SKM-1 (cell line): ENCODE measurements around the gene SLC6A20.
A peak's percentile ranks its signal among the peaks of the same experiment; 100 is the strongest.

ENCODE experiments used
- DNase-seq: peaks from one replicate; lab custom pipeline; 2025; ENCODE audit not compliant: unreplicated experiment; lab: John Stamatoyannopoulos, UW

The SLC6A20 gene

DNA sequence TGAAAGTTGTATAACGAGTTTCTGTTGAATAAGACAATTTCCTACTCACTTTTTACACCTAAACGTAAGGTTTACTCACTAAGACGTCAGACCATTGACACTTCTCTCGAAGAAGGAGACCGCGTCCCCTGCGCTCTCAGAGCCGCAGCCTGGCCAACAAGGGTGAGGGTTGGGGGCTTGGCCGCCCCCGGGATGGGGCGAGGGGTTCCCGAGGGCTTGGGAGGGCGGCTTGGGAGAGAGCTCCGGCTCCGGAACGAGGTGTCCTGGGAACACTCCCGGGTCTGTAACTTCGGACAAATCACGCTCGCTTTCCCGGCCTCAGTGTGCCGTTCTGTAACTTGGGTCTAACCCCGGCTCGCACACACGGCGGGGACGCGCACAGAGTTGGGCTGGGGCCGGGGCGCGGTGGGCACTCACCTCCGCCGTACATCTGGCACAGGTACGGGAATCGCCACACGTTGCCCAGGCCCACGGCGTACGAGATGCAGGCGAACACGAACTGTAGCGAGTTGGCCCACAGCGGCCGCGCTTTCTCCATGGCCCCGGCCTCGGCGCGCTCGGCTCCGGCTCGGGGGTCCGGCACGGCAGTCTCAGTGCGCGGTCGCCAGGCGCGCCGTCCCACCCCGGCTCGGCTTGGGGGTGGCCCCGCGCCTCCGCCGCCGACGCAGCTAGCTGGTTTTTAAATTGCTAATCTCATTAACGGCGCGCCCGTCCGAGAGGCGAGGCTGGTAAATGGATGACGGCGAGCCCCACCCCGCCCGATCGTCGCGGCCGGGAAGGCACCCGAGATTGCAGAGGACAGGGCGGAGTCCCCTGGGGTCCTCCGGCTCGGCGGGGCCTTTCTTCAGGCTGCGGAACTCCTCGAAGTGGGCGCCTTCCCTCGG is at the start of gene SLC6A20:
TSS of gene SLC6A20 (minus strand) at position 655 of the 884 bp plus-strand sequence. CDS start at position 538, 117 bp downstream.
- DNase-seq, result no peak

DNA sequence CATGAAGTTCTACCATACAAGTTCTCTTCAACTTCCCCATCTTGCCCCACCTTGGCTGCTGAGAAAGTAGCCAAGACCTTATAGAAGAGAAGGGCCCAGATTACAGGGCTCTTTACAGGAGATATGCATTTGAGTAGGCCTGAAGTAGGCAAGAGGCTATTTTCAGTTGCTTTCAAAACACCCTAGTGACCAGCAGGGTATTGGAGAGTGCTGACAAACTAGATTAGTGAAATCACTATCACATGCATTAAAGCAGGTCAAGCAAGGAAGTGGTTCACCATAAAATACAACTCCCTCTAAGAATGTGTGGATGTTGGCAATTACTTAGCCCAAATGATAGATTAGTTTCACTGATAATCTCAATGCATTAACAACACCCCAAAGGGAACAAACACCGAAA is 48.3 kb upstream of the SLC6A20 start:
- no peak for DNase-seq

- DNase-seq, result no peak
These were observed 46.7 kb upstream of the SLC6A20 start for GRCh38 chr3:45842851-45843625.

GRCh38 chr3:45841757-45842491 is 45.6 kb upstream of the SLC6A20 start, which contains the start of gene LZTFL1:
Gene LZTFL1, minus strand, starts transcription at chr3:45842119. Its CDS starts 128 bp downstream, at chr3:45841991.
- peak; percentile 96 for DNase-seq

GRCh38 chr3:45841420-45841756 is 45.1 kb upstream of the SLC6A20 start:
- peak; percentile 13 for DNase-seq

- no peak for DNase-seq
These were observed 42.1 kb upstream of the SLC6A20 start for GRCh38 chr3:45838466-45838865.

- no peak for DNase-seq
These were observed 36.4 kb upstream of the SLC6A20 start for GRCh38 chr3:45832699-45833098.

DNA sequence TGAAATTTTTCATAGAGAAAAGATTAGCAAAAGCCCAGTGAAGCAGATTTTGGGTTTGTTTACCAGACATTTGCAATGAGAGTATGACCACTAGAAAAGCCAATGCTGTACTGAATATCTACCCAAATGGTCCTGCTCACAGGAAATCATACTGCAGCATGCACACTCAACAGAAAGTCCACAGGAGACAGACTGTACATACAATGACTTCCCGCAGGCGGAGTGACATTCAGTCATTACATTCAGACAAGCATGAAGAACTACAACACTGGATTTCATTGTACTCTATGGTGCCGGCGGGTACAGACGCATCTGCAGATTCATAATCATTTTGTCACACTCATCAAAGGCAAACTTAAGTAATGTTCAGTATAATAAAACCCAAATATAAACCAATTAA is 33.8 kb upstream of the SLC6A20 start:
- DNase-seq, result no peak

DNA sequence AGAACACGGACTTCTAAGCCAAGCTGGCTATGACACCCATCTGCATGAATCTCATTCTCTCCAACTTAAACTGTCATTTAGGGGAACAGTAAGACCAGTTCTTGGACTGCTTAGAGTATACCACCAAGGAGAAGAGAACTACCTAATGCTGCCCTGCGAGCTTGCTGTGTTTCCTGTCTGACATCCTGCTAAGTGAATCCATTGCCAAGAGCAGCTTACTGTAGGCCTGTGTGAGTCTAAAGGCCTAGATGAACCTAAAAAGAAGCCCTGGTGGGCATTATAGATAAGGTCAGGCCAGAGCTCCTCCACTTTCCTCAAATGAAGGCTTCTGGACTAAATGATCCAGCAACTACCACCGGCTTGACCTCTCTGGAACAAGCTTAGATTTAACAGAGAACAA is 30.6 kb upstream of the SLC6A20 start:
- DNase-seq, result no peak

DNA sequence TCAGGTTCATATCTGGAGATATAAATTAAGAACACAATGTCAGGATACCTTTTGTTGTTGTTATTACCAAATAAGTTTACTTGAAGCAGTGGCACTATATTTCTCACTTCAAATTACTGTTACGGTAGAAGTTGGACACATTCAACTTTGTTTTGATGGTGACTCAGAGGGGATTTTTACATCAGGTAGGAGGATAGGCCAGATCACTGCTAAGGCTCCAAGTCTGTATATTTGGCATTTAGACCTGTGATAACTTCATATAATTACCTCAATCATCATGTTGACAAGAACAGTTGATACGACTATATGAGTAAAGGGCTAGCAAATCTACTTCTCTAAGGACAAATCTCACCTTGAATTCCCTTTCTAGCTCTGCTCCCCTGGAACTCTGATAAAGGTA is 30.0 kb upstream of the SLC6A20 start:
- DNase-seq, result no peak

GRCh38 chr3:45821127-45821526 is 24.8 kb upstream of the SLC6A20 start:
- DNase-seq, result no peak

DNA sequence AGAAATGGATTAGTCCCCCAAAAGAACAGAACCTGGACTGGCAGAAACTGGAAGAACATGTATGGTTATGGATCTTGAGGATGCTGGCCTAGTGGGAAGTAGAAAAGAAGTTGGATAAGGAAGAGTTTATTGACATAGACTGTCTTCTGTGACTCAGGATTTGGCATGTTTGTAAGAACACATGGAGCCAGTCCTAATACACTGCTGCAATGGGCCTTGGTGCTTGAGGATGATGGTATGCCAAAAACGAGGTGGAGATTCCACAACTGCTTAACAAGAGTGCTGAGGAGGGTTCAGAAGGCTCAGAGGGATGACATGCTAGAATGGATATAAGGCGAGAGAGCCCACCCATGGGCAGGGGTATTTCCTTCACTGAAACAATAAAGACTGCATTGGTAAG is 23.2 kb upstream of the SLC6A20 start:
- DNase-seq, result no peak

- DNase-seq, result no peak
These were observed 21.6 kb upstream of the SLC6A20 start for GRCh38 chr3:45817831-45818522.

- no peak for DNase-seq
These were observed 20.2 kb upstream of the SLC6A20 start for GRCh38 chr3:45816544-45816943.

GRCh38 chr3:45814322-45814721 is 18.0 kb upstream of the SLC6A20 start:
- no peak for DNase-seq

- DNase-seq, result no peak
These were observed 11.6 kb upstream of the SLC6A20 start for GRCh38 chr3:45807681-45808540.

DNA sequence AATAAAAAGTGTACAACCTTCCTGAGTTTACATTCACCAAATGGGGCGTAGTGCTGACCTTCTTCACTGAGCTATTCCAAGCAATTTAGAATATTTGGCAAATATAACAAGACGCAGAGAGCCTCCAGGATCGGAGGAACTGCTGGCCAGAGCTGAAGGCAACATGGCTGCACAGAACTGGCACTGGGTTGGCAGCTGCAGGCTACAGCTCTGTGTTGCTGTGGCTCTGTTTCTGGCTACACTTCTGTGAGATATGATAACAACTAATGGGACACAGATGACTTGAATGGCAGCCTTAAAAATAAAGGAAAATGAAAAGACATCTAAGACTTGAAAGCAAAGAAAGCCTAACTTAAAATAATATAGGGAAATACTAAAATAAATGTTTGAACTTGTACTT is 10.8 kb upstream of the SLC6A20 start:
- no peak for DNase-seq

DNA sequence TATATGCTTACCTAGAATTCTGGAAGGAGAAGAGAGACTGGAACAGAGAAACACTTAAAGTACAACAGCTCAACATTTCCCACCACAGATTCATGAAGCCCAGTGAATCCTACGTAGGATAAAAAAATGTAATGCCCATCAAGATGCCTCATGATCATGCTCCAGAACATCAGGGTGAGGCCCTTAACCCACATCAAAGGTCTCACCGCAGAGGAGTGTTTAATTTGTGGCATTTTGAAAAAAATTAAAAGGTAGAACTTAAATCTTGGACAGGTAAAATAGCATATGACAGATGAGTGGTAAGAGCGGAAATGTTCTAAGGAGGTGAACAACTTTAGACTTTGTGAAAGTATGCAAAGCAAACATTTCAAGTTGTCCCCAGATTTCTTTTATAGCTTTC is 9.7 kb upstream of the SLC6A20 start:
- DNase-seq, result no peak

DNA sequence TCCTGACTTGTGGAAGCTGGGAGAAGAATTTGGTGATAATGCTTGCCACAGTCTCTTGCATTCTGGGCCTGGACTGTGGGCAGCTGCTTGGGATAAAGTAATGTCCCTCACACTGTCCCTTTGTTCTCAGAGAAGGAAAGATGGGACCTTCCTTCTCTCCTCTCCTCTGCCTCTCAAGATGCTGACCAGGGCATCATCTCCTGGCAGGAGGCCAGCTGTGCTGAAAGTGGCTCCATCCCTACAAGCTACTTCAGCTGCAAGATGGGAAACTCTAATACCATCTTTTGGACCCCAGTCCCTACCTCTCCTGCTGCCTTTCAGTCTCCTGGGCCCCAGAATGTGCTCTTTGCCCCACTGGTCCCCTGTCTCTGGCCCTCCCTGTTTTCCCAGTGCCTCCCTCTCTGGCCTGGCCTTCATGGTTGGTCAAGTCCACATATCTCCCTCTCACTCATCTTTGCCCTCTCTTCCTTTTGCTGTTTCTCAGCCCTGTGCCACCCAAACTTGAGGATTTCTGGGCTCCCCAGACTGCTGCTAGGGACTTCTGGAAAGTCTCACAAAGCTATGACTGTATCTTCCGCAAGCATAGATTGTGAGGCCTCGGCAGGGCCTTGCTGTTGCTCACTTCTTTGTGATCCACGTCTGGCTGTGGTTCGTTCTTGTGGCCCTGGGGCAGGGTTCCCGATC is 7.1 kb upstream of the SLC6A20 start:
- no peak for DNase-seq
